Osteoblast (primary cell): ENCODE measurements around the gene CCDC170. TPM values are rescaled to one million over a fixed set of nuclear protein-coding genes. Genes with fewer than 3 reads are reported as not detected.

Experiments used
- DNase-seq: peaks from one replicate; pipeline ENCODE4 v3.0.0; 2011; ENCODE audit warnings: low spot score, mixed read lengths; ENCODE audit not compliant: insufficient read length; ENCODE audit errors: missing footprints
- H2AFZ ChIP-seq: 2 replicates; pipeline ENCODE4 v1.6.0; 2011; ENCODE audit warnings: mild to moderate bottlenecking, low read length
- H3K27ac ChIP-seq: 2 replicates; pipeline ENCODE4 v1.5.1; 2011; ENCODE audit warnings: mild to moderate bottlenecking, low read depth, low read length, moderate library complexity
- H3K27me3 ChIP-seq: 2 replicates; pipeline ENCODE4 v1.6.0; 2012; ENCODE audit warnings: mild to moderate bottlenecking, control low read depth, inconsistent platforms, low read length, moderate library complexity; ENCODE audit not compliant: insufficient read depth
- H3K36me3 ChIP-seq: 2 replicates; pipeline ENCODE4 v1.5.1; 2011; ENCODE audit warnings: mild to moderate bottlenecking, low read length, control low read depth, moderate library complexity; ENCODE audit not compliant: insufficient read depth
- H3K4me1 ChIP-seq: 2 replicates; pipeline ENCODE4 v1.5.1; 2011; ENCODE audit warnings: mild to moderate bottlenecking, low read length, control low read depth, moderate library complexity; ENCODE audit not compliant: insufficient read depth
- H3K4me2 ChIP-seq: 2 replicates; pipeline ENCODE4 v1.6.0; 2011; ENCODE audit warnings: mild to moderate bottlenecking, low read length; ENCODE audit not compliant: insufficient read depth
- H3K4me3 ChIP-seq: fragments of 200-600 bp; sonication (generic); 3 replicates; pipeline ENCODE4 v1.5.1; 2012; ENCODE audit warnings: mild to moderate bottlenecking, low read length, inconsistent platforms; ENCODE audit not compliant: insufficient read depth
- H3K79me2 ChIP-seq: 2 replicates; pipeline ENCODE4 v1.6.0; 2012; ENCODE audit warnings: mild to moderate bottlenecking, low read length, control low read depth, inconsistent platforms; ENCODE audit not compliant: insufficient read depth
- H3K9me3 ChIP-seq: 2 replicates; pipeline ENCODE4 v1.5.1; 2011; ENCODE audit warnings: low read depth, low read length, control low read depth
- H4K20me1 ChIP-seq: 2 replicates; pipeline ENCODE4 v1.6.0; 2012; ENCODE audit warnings: mild to moderate bottlenecking, low read length, control low read depth; ENCODE audit not compliant: insufficient read depth
- CTCF ChIP-seq: IDR thresholded peaks from 2 replicates; pipeline ENCODE4 v1.5.1; 2011; ENCODE audit warnings: mild to moderate bottlenecking, low read depth, low read length, moderate library complexity; ENCODE audit errors: extremely low read depth
- total RNA-seq: library from RNA; depleted of rRNA; stranded (reverse); fragments of >200 nt; gene quantifications from 2 replicates; pipeline ENCODE4 v1.2.3, GENCODE V29; 2012

The CCDC170 gene
- total RNA-seq, 1 donor = 1.8 TPM

DNA sequence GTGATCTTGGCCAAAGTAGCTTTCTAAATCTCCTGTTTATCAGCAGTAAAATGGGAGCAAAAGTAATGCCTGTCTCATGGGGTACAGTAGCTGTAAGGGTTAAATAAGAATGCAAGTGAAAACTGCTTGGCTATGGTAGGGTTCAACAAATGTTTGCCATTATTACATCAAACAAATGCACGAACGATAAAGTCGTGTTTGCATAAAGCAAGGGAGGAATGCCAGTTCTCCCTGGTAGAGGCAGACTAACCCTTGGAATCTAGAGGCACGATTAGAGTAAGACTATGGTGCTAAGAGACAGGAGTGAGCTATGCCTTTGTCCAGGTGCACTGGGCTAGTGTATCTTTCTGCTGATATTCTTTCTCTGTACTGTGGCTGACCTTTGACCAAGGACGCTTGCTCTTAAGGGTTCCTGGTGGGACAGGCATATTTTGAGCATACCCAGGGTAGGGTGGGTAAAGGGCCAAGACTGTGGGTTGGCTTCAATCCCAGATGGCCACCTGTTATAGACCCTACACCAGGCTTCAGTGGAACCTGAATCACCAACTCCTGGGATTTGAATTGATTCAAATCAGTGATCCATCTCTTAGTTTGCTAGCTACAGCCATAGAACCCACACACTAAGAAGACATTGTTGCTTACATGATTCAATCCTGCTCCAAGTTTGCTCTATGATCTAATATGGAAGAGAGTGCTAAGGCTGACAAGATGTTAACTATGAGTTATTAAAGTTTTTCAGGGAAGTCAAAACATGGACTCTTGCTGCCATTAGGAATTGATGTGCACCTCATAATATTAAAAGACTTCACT, 139.9 kb downstream of the CCDC170 start:
- Histone ChIP-seq H3K4me2 (no peak overlapping the region), H2AFZ (no peak overlapping the region), H3K36me3 (no peaks in the 10 kb centered on the region), H3K4me3 (no peak overlapping the region), H3K27ac (no peak overlapping the region), H3K4me1 (peaks cover 21% of the 10 kb centered on the region), H3K27me3 (no peaks in the 10 kb centered on the region), H3K9me3 (no peaks in the 10 kb centered on the region), H4K20me1 (no peaks in the 10 kb centered on the region), H3K79me2 (no peaks in the 10 kb centered on the region)
- TF ChIP-seq CTCF = no peak
- DNase-seq = no peak

GRCh38 chr6:151634336-151634720, 140.5 kb downstream of the CCDC170 start:
- peaks cover 21% of the 10 kb centered on the region for H3K4me1 ChIP-seq
- no peaks in the 10 kb centered on the region for H3K36me3 ChIP-seq
- H2AFZ ChIP-seq = no peak overlapping the region
- H3K27ac ChIP-seq = no peak overlapping the region
- no peak overlapping the region for H3K4me2 ChIP-seq
- H4K20me1 ChIP-seq = no peaks in the 10 kb centered on the region
- no peaks in the 10 kb centered on the region for H3K27me3 ChIP-seq
- no peak overlapping the region for H3K4me3 ChIP-seq
- no peaks in the 10 kb centered on the region for H3K9me3 ChIP-seq
- DNase-seq = no peak
- TF ChIP-seq CTCF = no peak
- no peaks in the 10 kb centered on the region for H3K79me2 ChIP-seq

GRCh38 chr6:151635741-151636140, 141.9 kb downstream of the CCDC170 start:
- H3K4me2 ChIP-seq = no peak overlapping the region
- H4K20me1 ChIP-seq = no peaks in the 10 kb centered on the region
- no peak overlapping the region for H3K4me3 ChIP-seq
- no peaks in the 10 kb centered on the region for H3K36me3 ChIP-seq
- H3K79me2 ChIP-seq = no peaks in the 10 kb centered on the region
- H3K9me3 ChIP-seq = no peaks in the 10 kb centered on the region
- peaks cover 12% of the 10 kb centered on the region for H3K4me1 ChIP-seq
- no peak for TF ChIP-seq CTCF
- no peaks in the 10 kb centered on the region for H3K27me3 ChIP-seq
- DNase-seq = no peak
- H2AFZ ChIP-seq = no peak overlapping the region
- H3K27ac ChIP-seq = no peak overlapping the region

GRCh38 chr6:151637814-151638213, 144.0 kb downstream of the CCDC170 start:
- no peak overlapping the region for H3K4me2 ChIP-seq
- no peak overlapping the region for H3K27ac ChIP-seq
- H3K79me2 ChIP-seq = no peaks in the 10 kb centered on the region
- H2AFZ ChIP-seq = no peak overlapping the region
- DNase-seq = no peak
- H3K27me3 ChIP-seq = no peaks in the 10 kb centered on the region
- no peak for TF ChIP-seq CTCF
- no peaks in the 10 kb centered on the region for H3K4me1 ChIP-seq
- H3K4me3 ChIP-seq = no peak overlapping the region
- no peaks in the 10 kb centered on the region for H4K20me1 ChIP-seq
- H3K36me3 ChIP-seq = no peaks in the 10 kb centered on the region
- no peaks in the 10 kb centered on the region for H3K9me3 ChIP-seq
